Mesothelial cell of epicardium (in vitro differentiated cells): ENCODE measurements around the gene JPH3. TPM values are rescaled to one million over a fixed set of nuclear protein-coding genes. Genes with fewer than 3 reads are reported as not detected.

Source experiments
- DNase-seq, 2 experiments: peaks; one replicate each; pipeline ENCODE4 v3.0.0; 2021; ENCODE audit warnings: low spot score in 2 of 2; ENCODE audit not compliant: unreplicated experiment in 2 of 2
- H3K27ac Mint-ChIP-seq: 2 replicates; pipeline ENCODE4 v1.8.0; 2021; ENCODE audit warnings: mixed read lengths
- H3K27me3 Mint-ChIP-seq: 2 replicates; pipeline ENCODE4 v1.8.0; 2021; ENCODE audit warnings: low read depth, mixed read lengths
- H3K36me3 Mint-ChIP-seq: 2 replicates; pipeline ENCODE4 v1.8.0; 2021; ENCODE audit warnings: mixed read lengths
- H3K4me1 Mint-ChIP-seq: 2 replicates; pipeline ENCODE4 v1.8.0; 2021; ENCODE audit warnings: mixed read lengths
- H3K4me3 Mint-ChIP-seq: 2 replicates; pipeline ENCODE4 v1.8.0; 2021; ENCODE audit warnings: mild to moderate bottlenecking, moderate library complexity, mixed read lengths
- H3K9me3 Mint-ChIP-seq: 2 replicates; pipeline ENCODE4 v1.8.0; 2021; ENCODE audit warnings: mixed read lengths
- total RNA-seq: library from RNA; stranded (reverse); gene quantifications from 3 replicates; pipeline ENCODE4 v1.2.1, GENCODE V29; 2021
- TF ChIP-seq, protein P1 (sequence below): fragments of 200-600 bp; sonication (generic); IDR thresholded peaks from one replicate; pipeline ENCODE4 v1.5.0; 2021; ENCODE audit warnings: antibody characterized with exemption; ENCODE audit not compliant: unreplicated experiment

The JPH3 gene
- total RNA-seq, 1 donor from 2014 or later = 16.8 TPM

DNA sequence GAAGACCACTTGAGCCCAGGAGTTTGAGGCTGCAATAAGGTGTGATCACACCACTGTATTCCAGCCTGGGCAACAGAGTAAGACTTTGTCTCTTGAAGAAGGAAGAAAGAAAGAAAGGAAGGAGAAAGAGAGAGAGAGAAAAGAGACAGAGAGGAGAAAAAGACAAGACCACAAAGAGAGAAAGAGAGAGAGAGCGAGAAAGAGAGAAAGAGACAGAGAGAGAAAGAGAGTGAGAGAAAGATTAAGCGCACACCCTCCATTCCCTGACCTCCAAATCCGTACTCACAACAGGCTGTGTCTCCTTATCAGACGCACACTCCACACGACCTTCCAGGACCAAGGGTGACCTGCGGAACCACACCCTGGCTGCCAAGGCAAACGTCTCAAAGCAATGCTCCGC, 143.9 kb downstream of the JPH3 start:
- H3K36me3 Mint-ChIP-seq = peaks cover 35% of the 10 kb centered on the region
- TF ChIP-seq, protein P1, sequence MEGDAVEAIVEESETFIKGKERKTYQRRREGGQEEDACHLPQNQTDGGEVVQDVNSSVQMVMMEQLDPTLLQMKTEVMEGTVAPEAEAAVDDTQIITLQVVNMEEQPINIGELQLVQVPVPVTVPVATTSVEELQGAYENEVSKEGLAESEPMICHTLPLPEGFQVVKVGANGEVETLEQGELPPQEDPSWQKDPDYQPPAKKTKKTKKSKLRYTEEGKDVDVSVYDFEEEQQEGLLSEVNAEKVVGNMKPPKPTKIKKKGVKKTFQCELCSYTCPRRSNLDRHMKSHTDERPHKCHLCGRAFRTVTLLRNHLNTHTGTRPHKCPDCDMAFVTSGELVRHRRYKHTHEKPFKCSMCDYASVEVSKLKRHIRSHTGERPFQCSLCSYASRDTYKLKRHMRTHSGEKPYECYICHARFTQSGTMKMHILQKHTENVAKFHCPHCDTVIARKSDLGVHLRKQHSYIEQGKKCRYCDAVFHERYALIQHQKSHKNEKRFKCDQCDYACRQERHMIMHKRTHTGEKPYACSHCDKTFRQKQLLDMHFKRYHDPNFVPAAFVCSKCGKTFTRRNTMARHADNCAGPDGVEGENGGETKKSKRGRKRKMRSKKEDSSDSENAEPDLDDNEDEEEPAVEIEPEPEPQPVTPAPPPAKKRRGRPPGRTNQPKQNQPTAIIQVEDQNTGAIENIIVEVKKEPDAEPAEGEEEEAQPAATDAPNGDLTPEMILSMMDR = no peak
- H3K27me3 Mint-ChIP-seq = no peaks in the 10 kb centered on the region
- no peak for DNase-seq
- no peaks in the 10 kb centered on the region for H3K4me1 Mint-ChIP-seq
- no peak overlapping the region for H3K27ac Mint-ChIP-seq
- no peaks in the 10 kb centered on the region for H3K9me3 Mint-ChIP-seq
- H3K4me3 Mint-ChIP-seq = no peak overlapping the region

Other genes with a start within 250 kb of the JPH3 start
- gene FBXO31, start 218.7 kb upstream of the JPH3 start, total RNA-seq = 37.0 to 38.1 TPM (median 37.3 TPM) in 3 replicates
- gene MAP1LC3B, start 210.2 kb upstream of the JPH3 start, total RNA-seq = 39.6 to 41.6 TPM (median 41.2 TPM) in 3 replicates
- 35.6 to 37.3 TPM (median 36.7 TPM) in 3 replicates for gene ZCCHC14, start 109.5 kb upstream of the JPH3 start, total RNA-seq
- gene KLHDC4, start 163.5 kb downstream of the JPH3 start, total RNA-seq = 49.7 to 52.7 TPM (median 52.3 TPM) in 3 replicates